Neural progenitor cell (in vitro differentiated cells): ENCODE measurements around the gene CPO. TPM values are rescaled to one million over a fixed set of nuclear protein-coding genes. Genes with fewer than 3 reads are reported as not detected.

ENCODE experiments used
- DNase-seq: peaks from one replicate; pipeline ENCODE4 v3.0.0-alpha.2; 2016; ENCODE audit warnings: low spot score
- H2AFZ ChIP-seq: fragments of 200-600 bp; sonication (generic); replicated peaks from 2 replicates; pipeline ENCODE4 v1.6.1; 2016; ENCODE audit warnings: antibody characterized with exemption
- H3F3A ChIP-seq: fragments of 200-600 bp; sonication (generic); 2 replicates; pipeline ENCODE4 v1.6.1; 2016; ENCODE audit warnings: antibody characterized with exemption, low read depth
- H3K27ac ChIP-seq: fragments of 200-600 bp; sonication (generic); 2 replicates; pipeline ENCODE4 v1.5.1; 2016; ENCODE audit warnings: mild to moderate bottlenecking
- H3K27me3 ChIP-seq: fragments of 200-600 bp; sonication (generic); 2 replicates; pipeline ENCODE4 v1.6.1; 2016; ENCODE audit warnings: mild to moderate bottlenecking, moderate library complexity
- H3K36me3 ChIP-seq: fragments of 200-600 bp; sonication (generic); 2 replicates; pipeline ENCODE4 v1.5.1; 2016
- H3K4me1 ChIP-seq: fragments of 200-600 bp; sonication (generic); 2 replicates; pipeline ENCODE4 v1.6.1; 2016; ENCODE audit warnings: mixed run types
- H3K4me2 ChIP-seq: fragments of 200-600 bp; sonication (generic); 2 replicates; pipeline ENCODE4 v1.6.1; 2016
- H3K4me3 ChIP-seq: fragments of 200-600 bp; sonication (generic); 2 replicates; pipeline ENCODE4 v1.5.1; 2016
- H3K79me2 ChIP-seq: fragments of 200-600 bp; sonication (generic); 2 replicates; pipeline ENCODE4 v1.6.1; 2016; ENCODE audit warnings: low read depth
- H3K9ac ChIP-seq: fragments of 200-600 bp; sonication (generic); 2 replicates; pipeline ENCODE4 v1.6.1; 2016
- H3K9me3 ChIP-seq: fragments of 200-600 bp; sonication (generic); 2 replicates; pipeline ENCODE4 v1.5.1; 2016; ENCODE audit warnings: low read depth
- H4K20me1 ChIP-seq: fragments of 200-600 bp; sonication (generic); 2 replicates; pipeline ENCODE4 v1.6.1; 2016; ENCODE audit warnings: low read depth
- H3K27ac Mint-ChIP-seq: 3 replicates; pipeline ENCODE4 v1.8.0; 2021; ENCODE audit warnings: mixed read lengths
- H3K27me3 Mint-ChIP-seq: 2 replicates; pipeline ENCODE4 v1.8.0; 2022; ENCODE audit warnings: low read depth, mild to moderate bottlenecking, inconsistent platforms, moderate library complexity, mixed read lengths; ENCODE audit not compliant: insufficient read depth
- H3K36me3 Mint-ChIP-seq: 3 replicates; pipeline ENCODE4 v1.8.0; 2021; ENCODE audit warnings: mixed read lengths
- H3K4me1 Mint-ChIP-seq: 3 replicates; pipeline ENCODE4 v1.8.0; 2021; ENCODE audit warnings: mixed read lengths
- H3K4me3 Mint-ChIP-seq: 3 replicates; pipeline ENCODE4 v1.8.0; 2021; ENCODE audit warnings: mild to moderate bottlenecking, moderate library complexity, mixed read lengths
- H3K9me3 Mint-ChIP-seq: 3 replicates; pipeline ENCODE4 v1.8.0; 2020; ENCODE audit warnings: mixed read lengths
- CTCF ChIP-seq: fragments of 200-600 bp; sonication (generic); IDR thresholded peaks from 2 replicates; pipeline ENCODE4 v1.5.1; 2017; ENCODE audit warnings: antibody characterized with exemption, mild to moderate bottlenecking
- EZH2 ChIP-seq: fragments of 200-600 bp; sonication (generic); IDR thresholded peaks from 2 replicates; pipeline ENCODE4 v1.6.1; 2017; ENCODE audit warnings: antibody characterized with exemption, mild to moderate bottlenecking, moderate library complexity
- EZH2phosphoT487 ChIP-seq: fragments of 200-600 bp; sonication (generic); IDR thresholded peaks from 2 replicates; pipeline ENCODE4 v1.6.1; 2017; ENCODE audit warnings: antibody characterized with exemption
- total RNA-seq: library from RNA; depleted of rRNA; stranded (reverse); fragments of >200 nt; gene quantifications from 2 replicates; pipeline ENCODE4 v1.2.3, GENCODE V29; 2015; ENCODE audit warnings: low replicate concordance

The CPO gene
- total RNA-seq, 1 donor from 2014 or later: not detected

DNA sequence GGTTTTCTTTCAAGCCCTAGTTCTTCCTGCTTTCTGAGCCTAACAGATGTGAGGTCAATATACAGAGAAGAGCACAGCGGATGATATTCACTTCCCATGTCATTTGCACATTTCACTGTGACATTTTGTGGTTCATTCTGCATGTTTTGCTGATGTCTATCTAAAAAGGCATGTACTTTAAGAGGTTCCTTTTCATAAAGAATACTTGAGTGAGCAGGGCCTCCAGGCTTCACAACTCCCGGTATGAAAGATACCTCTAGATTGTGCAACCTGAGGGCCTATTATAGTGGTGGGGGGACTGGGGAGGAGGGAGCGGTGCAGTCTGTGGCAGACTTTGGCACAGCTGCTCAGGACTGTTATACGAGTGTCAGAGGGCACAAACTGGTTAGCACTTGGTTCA is 54.6 kb downstream of the CPO start:
- no peak overlapping the region for H3K27ac Mint-ChIP-seq
- peaks cover 9% of the 10 kb centered on the region for H3K9me3 Mint-ChIP-seq

GRCh38 chr2:206996556-206997065 is 57.3 kb downstream of the CPO start:
- Histone ChIP-seq H3F3A (no peaks in the 10 kb centered on the region), H3K27me3 (no peaks in the 10 kb centered on the region), H3K4me1 (no peaks in the 10 kb centered on the region), H3K9ac (no peak overlapping the region), H2AFZ (no peak overlapping the region), H3K4me2 (no peak overlapping the region), H3K9me3 (no peaks in the 10 kb centered on the region), H3K36me3 (no peaks in the 10 kb centered on the region), H3K79me2 (no peaks in the 10 kb centered on the region), H3K4me3 (no peak overlapping the region), H3K27ac (no peak overlapping the region), H4K20me1 (no peaks in the 10 kb centered on the region)
- Mint-ChIP-seq H3K27ac (no peak overlapping the region), H3K27me3 (peaks cover 2% of the 10 kb centered on the region), H3K4me1 (no peaks in the 10 kb centered on the region), H3K9me3 (peaks cover 21% of the 10 kb centered on the region), H3K36me3 (peaks cover 2% of the 10 kb centered on the region), H3K4me3 (no peak overlapping the region)
- DNase-seq: no peak
- no peak for TF ChIP-seq CTCF
- TF ChIP-seq EZH2phosphoT487: no peak
- TF ChIP-seq EZH2: no peak

More for the DNA sequence above, 54.6 kb downstream of the CPO start:
- H3K9me3 ChIP-seq: no peaks in the 10 kb centered on the region
- no peaks in the 10 kb centered on the region for H3K4me1 ChIP-seq
- no peak overlapping the region for H2AFZ ChIP-seq
- no peak overlapping the region for H3K4me2 ChIP-seq
- Mint-ChIP-seq H3K27me3 (peaks cover 4% of the 10 kb centered on the region), H3K4me1 (no peaks in the 10 kb centered on the region), H3K36me3 (no peaks in the 10 kb centered on the region), H3K4me3 (no peak overlapping the region)
- H3F3A ChIP-seq: no peaks in the 10 kb centered on the region
- DNase-seq: no peak
- no peaks in the 10 kb centered on the region for H3K27me3 ChIP-seq
- no peak overlapping the region for H3K9ac ChIP-seq
- H3K4me3 ChIP-seq: no peak overlapping the region
- no peak overlapping the region for H3K27ac ChIP-seq
- no peaks in the 10 kb centered on the region for H3K79me2 ChIP-seq
- H4K20me1 ChIP-seq: no peaks in the 10 kb centered on the region
- H3K36me3 ChIP-seq: no peaks in the 10 kb centered on the region
- no peak for TF ChIP-seq EZH2phosphoT487
- TF ChIP-seq CTCF: no peak
- no peak for TF ChIP-seq EZH2

DNA sequence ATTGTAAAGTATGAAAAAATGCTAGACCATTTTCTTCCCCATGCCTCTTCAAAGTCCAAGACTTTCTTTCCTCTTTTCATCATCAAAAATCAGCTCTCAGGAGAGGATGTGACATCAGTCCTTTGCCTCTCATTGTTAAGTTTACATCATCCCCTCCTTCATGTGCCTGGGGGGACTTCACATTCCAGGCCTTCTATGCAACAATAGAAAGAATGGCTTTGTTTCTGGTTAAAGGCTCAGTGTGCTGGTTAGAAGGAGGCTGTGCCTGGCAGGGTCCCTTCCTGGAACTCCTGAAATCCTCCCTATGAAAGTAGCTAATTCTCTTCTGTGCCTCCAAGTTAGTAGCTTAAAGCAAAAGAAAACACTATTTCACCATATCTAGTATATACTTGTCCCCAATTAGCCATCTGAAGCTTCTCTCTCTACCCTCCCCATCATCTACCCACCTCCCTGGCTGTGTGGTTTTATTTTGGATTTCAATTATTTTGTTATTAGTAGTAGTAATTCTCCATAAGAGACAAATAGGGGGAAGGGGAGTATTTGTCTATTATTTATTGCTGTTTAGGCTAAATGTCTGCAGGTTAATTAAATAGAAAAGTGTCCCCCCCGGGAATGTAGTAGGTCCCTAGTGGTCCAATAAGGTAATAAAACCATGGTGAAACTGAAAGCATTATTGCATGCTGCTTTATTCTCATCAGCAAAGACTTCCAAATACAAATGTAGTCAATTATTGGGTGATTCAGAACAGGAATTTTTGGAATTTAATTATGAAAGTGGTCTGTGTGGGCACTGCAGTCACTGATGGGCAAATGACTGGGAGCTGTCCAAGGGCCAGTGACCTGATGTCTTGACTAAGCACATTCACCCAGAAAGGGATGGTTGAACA is 69.0 kb downstream of the CPO start:
- H3K36me3 Mint-ChIP-seq: no peaks in the 10 kb centered on the region
- H3K27me3 Mint-ChIP-seq: no peaks in the 10 kb centered on the region
- H3K9ac ChIP-seq: peak overlapping the region; percentile 44
- peak overlapping the region; percentile 62 for H3K27ac Mint-ChIP-seq
- no peaks in the 10 kb centered on the region for H3K79me2 ChIP-seq
- H3K4me3 Mint-ChIP-seq: no peak overlapping the region
- no peaks in the 10 kb centered on the region for H3K9me3 ChIP-seq
- peak overlapping the region; percentile 40 for H3K4me3 ChIP-seq
- H3K9me3 Mint-ChIP-seq: peaks cover 3% of the 10 kb centered on the region
- H4K20me1 ChIP-seq: no peaks in the 10 kb centered on the region
- H3K36me3 ChIP-seq: no peaks in the 10 kb centered on the region
- TF ChIP-seq CTCF (peak; percentile 47), EZH2 (no peak), EZH2phosphoT487 (no peak)
- H2AFZ ChIP-seq: no peak overlapping the region
- peak; percentile 88 for DNase-seq
- H3K4me1 ChIP-seq: peaks cover 38% of the 10 kb centered on the region
- H3K4me1 Mint-ChIP-seq: peaks cover 17% of the 10 kb centered on the region
- H3F3A ChIP-seq: peaks cover 35% of the 10 kb centered on the region
- peak overlapping the region; percentile 75 for H3K4me2 ChIP-seq
- no peaks in the 10 kb centered on the region for H3K27me3 ChIP-seq
- peak overlapping the region; percentile 99 for H3K27ac ChIP-seq
